Stimulated activated naive CD8-positive, alpha-beta T cell treated with anti-CD3 and anti-CD28 coated beads, Interleukin-15, Interleukin-2, amounts not matched to agents 100 ng/mL and 50 ng/mL, for 24 hours (primary cell): Measurements from ENCODE around the gene SGO2.
"Not testable (repeated sequence)": the region's sequence is repeated elsewhere in the genome, so short reads cannot be mapped to it uniquely, and the experiment has no call there.

Source experiments
- H3K27ac Mint-ChIP-seq: one replicate; pipeline ENCODE4 v1.8.0; 2021; ENCODE audit warnings: mild to moderate bottlenecking, mixed read lengths
- H3K27me3 Mint-ChIP-seq: one replicate; pipeline ENCODE4 v1.8.0; 2021; ENCODE audit warnings: mixed read lengths
- H3K36me3 Mint-ChIP-seq: one replicate; pipeline ENCODE4 v1.8.0; 2021; ENCODE audit warnings: low read depth, mixed read lengths
- H3K4me1 Mint-ChIP-seq: one replicate; pipeline ENCODE4 v1.8.0; 2021; ENCODE audit warnings: low read depth, mixed read lengths
- H3K4me3 Mint-ChIP-seq: one replicate; pipeline ENCODE4 v1.8.0; 2021; ENCODE audit warnings: mild to moderate bottlenecking, mixed read lengths
- H3K9me3 Mint-ChIP-seq: one replicate; pipeline ENCODE4 v1.8.0; 2021; ENCODE audit warnings: mixed read lengths

SGO2 gene

GRCh38 chr2:200593905-200594304 is 67.9 kb downstream of the SGO2 start:
- peaks cover 26% of the 10 kb centered on the region for H3K27me3 Mint-ChIP-seq

GRCh38 chr2:200595913-200596312 is 69.9 kb downstream of the SGO2 start:
- Mint-ChIP-seq H3K27ac (no peak overlapping the region), H3K4me1 (no peaks in the 10 kb centered on the region), H3K9me3 (no peaks in the 10 kb centered on the region), H3K27me3 (peaks cover 20% of the 10 kb centered on the region), H3K36me3 (no peaks in the 10 kb centered on the region), H3K4me3 (no peak overlapping the region)

More at GRCh38 chr2:200593905-200594304, 67.9 kb downstream of the SGO2 start:
- Mint-ChIP-seq H3K4me3 (no peak overlapping the region), H3K27ac (no peak overlapping the region), H3K4me1 (no peaks in the 10 kb centered on the region), H3K36me3 (no peaks in the 10 kb centered on the region), H3K9me3 (no peaks in the 10 kb centered on the region)

- Mint-ChIP-seq H3K4me3 (no peak overlapping the region), H3K27ac (no peak overlapping the region), H3K36me3 (no peaks in the 10 kb centered on the region), H3K9me3 (no peaks in the 10 kb centered on the region), H3K27me3 (peaks cover 10% of the 10 kb centered on the region), H3K4me1 (no peaks in the 10 kb centered on the region)
Measured at GRCh38 chr2:200596774-200597570, 71.0 kb downstream of the SGO2 start.

GRCh38 chr2:200599206-200599605 is 73.2 kb downstream of the SGO2 start:
- Mint-ChIP-seq H3K36me3 (no peaks in the 10 kb centered on the region), H3K4me3 (no peak overlapping the region), H3K4me1 (no peaks in the 10 kb centered on the region), H3K27me3 (peaks cover 3% of the 10 kb centered on the region), H3K9me3 (no peaks in the 10 kb centered on the region), H3K27ac (no peak overlapping the region)

- Mint-ChIP-seq H3K4me3 (no peak overlapping the region), H3K4me1 (no peaks in the 10 kb centered on the region), H3K9me3 (no peaks in the 10 kb centered on the region), H3K27ac (no peak overlapping the region), H3K27me3 (peaks cover 3% of the 10 kb centered on the region), H3K36me3 (no peaks in the 10 kb centered on the region)
Measured at GRCh38 chr2:200600549-200601225, 74.7 kb downstream of the SGO2 start.

- peaks cover 13% of the 10 kb centered on the region for H3K27me3 Mint-ChIP-seq
- peaks cover 6% of the 10 kb centered on the region for H3K9me3 Mint-ChIP-seq
- H3K36me3 Mint-ChIP-seq, result no peaks in the 10 kb centered on the region
- H3K4me3 Mint-ChIP-seq, result no peak overlapping the region
- no peaks in the 10 kb centered on the region for H3K4me1 Mint-ChIP-seq
- H3K27ac Mint-ChIP-seq, result no peak overlapping the region
Measured at GRCh38 chr2:200602584-200602983, 76.6 kb downstream of the SGO2 start.

GRCh38 chr2:200603972-200604371 is 78.0 kb downstream of the SGO2 start:
- peaks cover 15% of the 10 kb centered on the region for H3K27me3 Mint-ChIP-seq

GRCh38 chr2:200604571-200605255 is 78.7 kb downstream of the SGO2 start:
- peaks cover 6% of the 10 kb centered on the region for H3K9me3 Mint-ChIP-seq
- no peaks in the 10 kb centered on the region for H3K4me1 Mint-ChIP-seq
- no peaks in the 10 kb centered on the region for H3K36me3 Mint-ChIP-seq
- no peak overlapping the region for H3K4me3 Mint-ChIP-seq
- no peak overlapping the region for H3K27ac Mint-ChIP-seq
- H3K27me3 Mint-ChIP-seq, result peaks cover 15% of the 10 kb centered on the region

More at GRCh38 chr2:200603972-200604371, 78.0 kb downstream of the SGO2 start:
- Mint-ChIP-seq H3K4me3 (no peak overlapping the region), H3K9me3 (peaks cover 6% of the 10 kb centered on the region), H3K4me1 (no peaks in the 10 kb centered on the region), H3K27ac (no peak overlapping the region), H3K36me3 (no peaks in the 10 kb centered on the region)

GRCh38 chr2:200608341-200609027 is 82.5 kb downstream of the SGO2 start:
- Mint-ChIP-seq H3K27me3 (peaks cover 15% of the 10 kb centered on the region), H3K4me3 (no peak overlapping the region), H3K36me3 (no peaks in the 10 kb centered on the region), H3K9me3 (peaks cover 6% of the 10 kb centered on the region), H3K27ac (no peak overlapping the region), H3K4me1 (no peaks in the 10 kb centered on the region)

- Mint-ChIP-seq H3K27me3 (peaks cover 19% of the 10 kb centered on the region), H3K36me3 (no peaks in the 10 kb centered on the region), H3K4me3 (no peak overlapping the region), H3K9me3 (peaks cover 6% of the 10 kb centered on the region), H3K4me1 (no peaks in the 10 kb centered on the region), H3K27ac (no peak overlapping the region)
Measured at GRCh38 chr2:200609028-200609614, 83.1 kb downstream of the SGO2 start.

GRCh38 chr2:200610217-200610616 is 84.2 kb downstream of the SGO2 start:
- not testable (repeated sequence) for H3K36me3 Mint-ChIP-seq, H3K4me3 Mint-ChIP-seq, H3K27ac Mint-ChIP-seq, H3K9me3 Mint-ChIP-seq, H3K4me1 Mint-ChIP-seq
- H3K27me3 Mint-ChIP-seq, result peaks cover 24% of the 10 kb centered on the region

- Mint-ChIP-seq H3K9me3 (no peaks in the 10 kb centered on the region), H3K27ac (no peak overlapping the region), H3K4me1 (peaks cover 4% of the 10 kb centered on the region), H3K27me3 (peaks cover 13% of the 10 kb centered on the region), H3K4me3 (no peak overlapping the region), H3K36me3 (no peaks in the 10 kb centered on the region)
Measured at GRCh38 chr2:200613692-200614091, 87.7 kb downstream of the SGO2 start.

GRCh38 chr2:200614249-200614648 is 88.2 kb downstream of the SGO2 start:
- no peak overlapping the region for H3K4me3 Mint-ChIP-seq
- H3K27me3 Mint-ChIP-seq, result peaks cover 13% of the 10 kb centered on the region
- peaks cover 5% of the 10 kb centered on the region for H3K4me1 Mint-ChIP-seq
- no peaks in the 10 kb centered on the region for H3K36me3 Mint-ChIP-seq
- no peaks in the 10 kb centered on the region for H3K9me3 Mint-ChIP-seq
- no peak overlapping the region for H3K27ac Mint-ChIP-seq

- Mint-ChIP-seq H3K4me3 (no peak overlapping the region), H3K36me3 (no peaks in the 10 kb centered on the region), H3K27ac (no peak overlapping the region), H3K4me1 (peaks cover 5% of the 10 kb centered on the region), H3K27me3 (peaks cover 13% of the 10 kb centered on the region), H3K9me3 (no peaks in the 10 kb centered on the region)
Measured at GRCh38 chr2:200615247-200615646, 89.2 kb downstream of the SGO2 start.
